Cardiac fibroblast (primary cell): Measurements from ENCODE around the gene PTPRT.

ENCODE experiments used
- DNase-seq, 2 donors: peaks; one replicate each; pipeline versions ENCODE4 v3.0.0 to v3.0.0-alpha.2; 2010; ENCODE audit warnings: low read depth in 2 of 2
- H3K4me3 ChIP-seq, 2 donors: replicated peaks in 1 of 2; 1 replicate in 1 of 2; 2 replicates in 1 of 2; pipeline ENCODE4 v1.5.1; 2011; ENCODE audit warnings: low read depth in 2 of 2, low read length in 2 of 2, mild to moderate bottlenecking in 2 of 2, moderate library complexity in 1 of 2
- CTCF ChIP-seq: IDR thresholded peaks from one replicate; pipeline ENCODE4 v1.5.1; 2011; ENCODE audit warnings: low read depth, mild to moderate bottlenecking, low read length, inconsistent platforms

PTPRT gene

GRCh38 chr20:42641886-42642285, 547.8 kb downstream of the PTPRT start:
- no peak overlapping the region for H3K4me3 ChIP-seq
- no peak for TF ChIP-seq CTCF
- no peak for DNase-seq

- no peak for DNase-seq
- TF ChIP-seq CTCF = no peak
- no peak overlapping the region for H3K4me3 ChIP-seq
Measured at GRCh38 chr20:42639140-42639539, 550.6 kb downstream of the PTPRT start.

GRCh38 chr20:42635699-42636411, 553.9 kb downstream of the PTPRT start:
- DNase-seq = no peak
- no peak for TF ChIP-seq CTCF
- H3K4me3 ChIP-seq = no peak overlapping the region

GRCh38 chr20:42634156-42634555, 555.5 kb downstream of the PTPRT start:
- no peak overlapping the region for H3K4me3 ChIP-seq
- no peak for DNase-seq
- TF ChIP-seq CTCF = no peak

- no peak overlapping the region for H3K4me3 ChIP-seq
- no peak for TF ChIP-seq CTCF
- DNase-seq = no peak
Measured at GRCh38 chr20:42628683-42629082, 561.0 kb downstream of the PTPRT start.

- TF ChIP-seq CTCF = no peak
- H3K4me3 ChIP-seq = no peak overlapping the region
- DNase-seq = no peak
Measured at GRCh38 chr20:42613076-42613475, 576.6 kb downstream of the PTPRT start.
